Activated CD4-positive, alpha-beta T cell treated with anti-CD3 and anti-CD28 coated beads for 4 hours (primary cell): Measurements from ENCODE around the gene C6.
"Not testable (repeated sequence)": the region's sequence is repeated elsewhere in the genome, so short reads cannot be mapped to it uniquely, and the experiment has no call there.

ENCODE experiments used
- DNase-seq, 2 donors: peaks; one replicate each; pipeline ENCODE4 v3.0.0-alpha.2; 2020

C6 gene

GRCh38 chr5:41213340-41213739 lies at the start of gene C6:
Gene C6, minus strand, starts transcription at chr5:41213532. Its CDS starts 10,302 bp downstream, at chr5:41203230.
- DNase-seq = no peak

- DNase-seq = no peak
Measured at GRCh38 chr5:41256400-41256799, 43.1 kb upstream of the C6 start.

GRCh38 chr5:41253109-41253508 lies 39.8 kb upstream of the C6 start:
- no peak for DNase-seq

GRCh38 chr5:41252036-41252435 lies 38.7 kb upstream of the C6 start:
- no peak for DNase-seq

- no peak for DNase-seq
Measured at GRCh38 chr5:41250351-41250987, 37.1 kb upstream of the C6 start.

GRCh38 chr5:41247135-41247534 lies 33.8 kb upstream of the C6 start:
- DNase-seq = no peak

- no peak for DNase-seq
Measured at GRCh38 chr5:41246376-41246775, 33.0 kb upstream of the C6 start.

- DNase-seq = no peak
Measured at GRCh38 chr5:41243558-41243957, 30.2 kb upstream of the C6 start.

- no peak for DNase-seq
Measured at GRCh38 chr5:41240985-41241384, 27.7 kb upstream of the C6 start.

- DNase-seq = no peak
Measured at GRCh38 chr5:41240390-41240789, 27.1 kb upstream of the C6 start.

GRCh38 chr5:41234475-41234874 lies 21.1 kb upstream of the C6 start:
- DNase-seq = no peak

GRCh38 chr5:41232797-41233196 lies 19.5 kb upstream of the C6 start:
- no peak for DNase-seq

- not testable (repeated sequence) for DNase-seq
Measured at GRCh38 chr5:41230276-41230675, 16.9 kb upstream of the C6 start.

GRCh38 chr5:41223962-41224361 lies 10.6 kb upstream of the C6 start:
- DNase-seq = no peak

GRCh38 chr5:41219658-41220269 lies 6.4 kb upstream of the C6 start:
- no peak for DNase-seq

- no peak for DNase-seq
Measured at GRCh38 chr5:41218929-41219657, 5.8 kb upstream of the C6 start.

GRCh38 chr5:41214182-41214581 lies 850 bp upstream of the C6 start:
- no peak for DNase-seq

- no peak for DNase-seq
Measured at GRCh38 chr5:41212935-41213334, 397 bp downstream of the C6 start.

GRCh38 chr5:41211417-41211816 lies 1.9 kb downstream of the C6 start:
- DNase-seq = no peak

- DNase-seq = not testable (repeated sequence)
Measured at GRCh38 chr5:41205475-41205874, 7.9 kb downstream of the C6 start.

- DNase-seq = no peak
Measured at GRCh38 chr5:41203033-41203432, 10.3 kb downstream of the C6 start.

GRCh38 chr5:41201082-41201772 lies 12.1 kb downstream of the C6 start:
- DNase-seq = no peak

- DNase-seq = no peak
Measured at GRCh38 chr5:41200506-41200905, 12.8 kb downstream of the C6 start.

- no peak for DNase-seq
Measured at GRCh38 chr5:41199660-41200059, 13.7 kb downstream of the C6 start.
